NCI-H1436 (cell line): ENCODE measurements around the gene USP20.
"Not testable (repeated sequence)": the region's sequence is repeated elsewhere in the genome, so short reads cannot be mapped to it uniquely, and the experiment has no call there.

Source experiments
- DNase-seq: peaks from one replicate; lab custom pipeline; 2025; lab: John Stamatoyannopoulos, UW

USP20 gene

DNA sequence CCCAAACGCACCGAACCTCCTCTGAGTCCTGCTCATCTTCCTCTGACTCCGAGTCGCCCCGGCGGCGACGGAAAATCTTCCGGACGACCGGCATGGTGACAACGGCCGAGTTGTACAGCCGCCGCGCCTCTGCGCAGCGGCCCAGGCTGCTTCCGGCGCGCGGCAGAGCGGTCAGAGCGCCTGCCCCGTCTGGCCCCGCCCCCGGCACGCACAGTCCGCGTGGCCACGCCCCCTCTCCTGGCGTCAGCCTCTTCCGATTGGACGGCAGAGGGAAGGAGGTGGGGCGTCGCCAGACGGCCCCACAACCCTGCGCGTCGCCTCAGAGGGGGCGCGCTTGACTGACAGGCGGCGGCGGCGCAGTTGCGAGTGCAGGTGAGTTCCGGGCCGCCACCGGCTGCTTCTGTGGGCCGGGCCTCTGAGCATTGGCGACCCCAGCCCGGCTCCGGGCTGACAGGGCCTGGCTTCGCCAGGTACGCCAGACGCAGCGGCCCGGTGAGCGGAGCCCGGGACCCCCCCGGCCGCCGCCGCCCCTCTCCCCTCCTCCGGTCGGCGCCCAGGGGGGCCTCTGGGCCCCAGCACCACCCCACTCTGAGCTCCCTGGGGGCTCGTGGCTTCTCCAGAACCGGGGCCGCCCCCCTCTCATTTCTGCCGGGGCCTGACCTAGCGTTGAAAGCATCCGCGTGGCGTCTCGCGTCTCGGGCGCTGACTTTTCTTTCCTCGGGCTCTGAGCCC is at the start of gene USP20, which contains the start of gene C9orf78:
Gene USP20, plus strand, starts transcription at position 331 of the 732 bp plus-strand sequence. CDS start 17,098 bp downstream, outside the sequence.
Gene C9orf78, minus strand, starts transcription at position 148 of the 732 bp plus-strand sequence. Its CDS starts 54 bp downstream, at position 94.
- peak; percentile 97 for DNase-seq

DNA sequence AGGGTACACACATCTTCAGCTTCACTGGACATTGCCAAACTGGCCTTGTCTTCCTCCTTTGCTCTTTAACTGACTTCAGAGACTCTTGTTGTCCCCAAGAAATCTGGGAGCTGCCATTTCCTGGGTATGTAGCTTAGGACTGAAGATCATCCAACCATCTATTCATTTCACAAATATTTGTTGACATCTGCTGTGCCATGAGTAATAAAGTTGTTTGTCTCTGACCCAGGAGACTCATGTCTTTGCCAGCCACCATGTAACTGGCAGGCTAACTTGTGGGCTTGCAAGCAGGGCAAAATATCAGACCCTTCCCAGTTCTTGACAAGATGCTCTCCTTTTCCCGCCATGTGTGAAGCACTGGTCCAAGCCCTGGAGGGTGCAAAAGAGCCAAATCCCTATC is 49.4 kb upstream of the USP20 start:
- no peak for DNase-seq

DNA sequence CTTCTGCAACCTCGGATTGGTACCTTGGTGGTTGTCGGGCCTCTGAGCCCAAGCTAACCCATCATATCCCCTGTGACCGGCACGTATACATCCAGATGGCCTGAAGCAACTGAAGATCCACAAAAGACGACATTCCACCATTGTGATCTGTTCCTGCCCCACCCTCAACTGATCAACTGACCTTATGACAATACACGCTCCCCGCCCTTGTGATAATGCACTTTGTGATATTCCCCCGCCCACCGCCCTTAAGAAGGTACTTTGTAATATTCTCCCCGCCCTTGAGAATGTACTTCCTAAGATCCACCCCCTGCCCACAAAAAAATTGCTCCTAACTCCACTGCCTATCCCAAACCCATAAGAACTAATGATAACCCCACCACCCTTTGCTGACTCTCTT is 48.8 kb upstream of the USP20 start:
- DNase-seq = no peak

DNA sequence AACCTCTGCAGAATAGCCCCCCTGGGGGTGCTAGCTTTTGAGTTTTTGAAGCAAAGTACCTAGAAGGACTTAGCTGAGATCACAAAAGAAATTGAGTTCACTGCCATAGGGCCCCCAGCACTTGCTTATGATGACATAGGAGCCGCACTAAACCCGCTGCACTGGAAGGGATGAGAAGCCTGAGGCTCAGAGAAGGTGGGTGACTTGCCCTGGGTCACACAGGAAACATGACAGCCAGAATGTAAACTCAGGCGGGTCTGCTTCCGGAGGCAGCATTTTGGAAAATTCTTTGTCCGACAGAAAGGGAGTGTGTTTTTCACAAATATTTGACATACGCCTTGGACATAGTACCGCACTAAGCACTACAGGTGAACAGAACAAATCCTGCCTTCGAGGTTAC is 40.7 kb upstream of the USP20 start:
- DNase-seq = no peak

DNA sequence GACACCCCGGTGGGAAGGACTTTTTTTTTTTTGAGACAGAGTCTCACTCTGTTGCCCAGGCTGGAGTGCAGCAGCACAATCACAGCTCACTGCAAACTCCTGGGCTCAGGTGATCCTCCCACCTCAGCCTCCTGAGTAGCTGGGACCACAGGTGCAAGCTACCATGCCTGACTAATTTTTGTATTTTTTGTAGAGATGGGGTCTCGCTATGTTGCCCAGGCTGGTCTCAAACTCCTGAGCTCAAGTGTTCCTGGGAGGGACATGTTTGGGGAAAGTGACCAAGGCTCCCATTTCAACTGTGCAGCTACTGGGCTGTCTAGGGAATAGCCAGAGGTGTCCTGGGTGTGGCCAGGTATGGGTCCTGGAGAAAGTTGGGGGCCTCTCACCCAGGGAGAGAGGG is 39.2 kb upstream of the USP20 start:
- DNase-seq = not testable (repeated sequence)

DNA sequence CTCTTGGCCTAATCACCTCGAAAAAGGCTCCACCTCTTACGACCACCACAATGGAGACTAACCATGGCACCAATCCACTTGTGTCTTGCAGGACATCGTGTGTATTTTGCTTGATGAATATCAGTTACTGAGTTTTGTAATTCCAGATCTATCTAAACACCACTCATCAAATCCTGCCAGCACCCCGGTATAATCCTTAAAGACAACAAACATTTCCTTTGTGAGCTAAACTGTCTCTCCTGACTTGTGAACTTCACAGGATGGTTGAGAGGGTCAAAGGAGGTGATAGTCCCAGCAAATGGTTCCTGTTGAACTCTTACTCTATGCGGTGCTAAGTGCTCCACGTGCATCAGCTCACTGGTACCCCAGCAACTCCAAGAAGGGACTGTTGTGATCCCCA is 36.3 kb upstream of the USP20 start:
- no peak for DNase-seq

DNA sequence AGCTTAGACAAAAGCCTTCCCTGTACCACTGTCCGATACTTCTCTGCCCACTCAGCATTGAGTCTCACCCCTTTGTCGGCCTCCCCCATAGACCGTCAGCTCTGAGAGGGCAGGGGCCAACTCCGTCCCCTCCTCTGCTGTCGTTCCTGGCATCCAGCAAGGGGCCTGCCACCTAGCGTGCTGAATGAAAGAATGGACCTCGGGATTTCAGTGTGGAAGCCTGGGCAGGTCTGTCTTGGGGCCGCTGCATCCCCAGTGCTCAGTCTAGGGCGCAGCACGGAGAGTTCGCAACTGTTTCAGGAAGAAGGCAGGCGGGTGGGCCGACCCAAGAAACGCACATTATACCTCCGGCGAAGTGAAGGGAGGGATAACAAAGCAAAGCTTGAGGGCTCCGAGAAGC is 33.8 kb upstream of the USP20 start:
- no peak for DNase-seq

DNA sequence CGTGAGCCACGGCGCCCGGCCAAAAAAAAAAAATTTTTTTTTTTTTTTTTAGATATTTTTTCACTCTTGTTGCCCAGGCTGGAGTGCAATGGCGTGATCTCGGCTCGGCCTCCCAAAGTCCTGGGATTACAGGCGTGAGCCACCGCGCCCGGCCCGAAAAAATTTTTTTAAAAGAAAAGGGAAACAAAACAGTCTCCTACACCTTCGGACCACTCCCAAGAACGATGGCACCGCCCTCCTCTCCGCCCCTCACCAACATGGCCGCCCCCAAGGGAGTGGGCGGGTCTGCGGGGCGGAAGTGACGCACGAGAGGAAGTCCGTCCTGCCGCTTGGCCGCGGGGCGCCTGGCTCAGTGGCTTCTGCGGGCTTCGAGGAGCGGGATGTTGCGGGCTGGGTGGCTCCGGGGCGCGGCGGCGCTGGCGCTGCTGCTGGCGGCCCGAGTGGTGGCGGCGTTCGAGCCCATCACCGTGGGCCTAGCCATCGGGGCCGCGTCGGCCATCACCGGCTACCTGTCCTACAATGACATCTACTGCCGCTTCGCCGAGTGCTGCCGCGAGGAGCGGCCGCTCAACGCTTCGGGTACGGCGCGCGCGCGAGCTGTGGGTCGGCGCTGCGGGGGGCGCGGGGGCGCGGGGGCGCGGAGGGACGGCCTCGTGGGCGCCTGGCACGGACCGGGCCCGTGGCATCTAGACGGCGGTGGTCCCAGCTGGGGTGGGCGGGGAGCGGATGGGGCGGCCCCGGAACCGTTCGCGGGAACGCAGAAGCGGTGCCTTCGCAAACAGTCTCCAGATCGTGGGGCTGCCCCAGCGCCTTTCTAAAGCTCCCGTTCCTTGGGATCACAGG is 32.2 kb upstream of the USP20 start, which contains the start of gene TOR1B:
Gene TOR1B, plus strand, starts transcription at position 352 of the 843 bp plus-strand sequence. Its CDS starts 29 bp downstream, at position 381.
- peak; percentile 93 for DNase-seq

DNA sequence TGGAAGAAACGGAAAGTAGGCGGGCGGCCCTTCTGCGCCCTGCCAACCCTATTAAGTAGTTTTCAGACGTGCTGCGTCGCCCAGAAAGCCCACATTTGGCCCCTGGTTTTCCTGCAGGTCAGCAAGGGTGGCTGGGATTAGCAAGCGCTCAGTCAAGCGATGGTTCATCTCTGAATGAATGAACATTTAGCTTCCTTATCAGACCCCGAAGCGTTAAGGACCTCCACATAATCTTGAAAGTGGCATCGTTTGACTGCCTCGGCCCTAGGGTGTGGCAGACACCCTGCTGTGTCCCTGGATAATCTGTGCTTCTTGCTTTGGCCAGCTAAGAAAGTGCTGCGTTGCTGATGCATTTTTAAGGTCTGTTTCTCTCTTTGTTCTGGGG is 31.6 kb upstream of the USP20 start:
- no peak for DNase-seq

DNA sequence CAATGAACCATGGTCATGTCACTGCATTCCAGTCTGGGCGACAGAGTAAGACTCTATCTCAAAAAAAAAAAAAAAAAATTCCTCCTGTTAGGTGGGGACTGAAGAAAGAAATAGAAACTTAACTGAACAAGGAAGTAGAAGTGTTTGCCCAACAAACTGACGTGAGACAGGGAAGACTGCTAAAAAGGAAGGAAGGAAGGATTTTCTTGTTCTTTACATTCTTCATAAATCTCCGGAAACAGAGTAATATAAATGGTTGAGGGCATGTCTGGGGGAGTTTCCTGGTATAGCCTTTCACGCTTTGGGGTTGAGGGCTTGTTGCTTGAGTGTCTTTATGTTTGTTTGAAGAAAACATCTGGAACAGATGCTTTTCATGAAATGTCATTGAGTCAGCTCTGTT is 29.2 kb upstream of the USP20 start:
- DNase-seq = no peak

DNA sequence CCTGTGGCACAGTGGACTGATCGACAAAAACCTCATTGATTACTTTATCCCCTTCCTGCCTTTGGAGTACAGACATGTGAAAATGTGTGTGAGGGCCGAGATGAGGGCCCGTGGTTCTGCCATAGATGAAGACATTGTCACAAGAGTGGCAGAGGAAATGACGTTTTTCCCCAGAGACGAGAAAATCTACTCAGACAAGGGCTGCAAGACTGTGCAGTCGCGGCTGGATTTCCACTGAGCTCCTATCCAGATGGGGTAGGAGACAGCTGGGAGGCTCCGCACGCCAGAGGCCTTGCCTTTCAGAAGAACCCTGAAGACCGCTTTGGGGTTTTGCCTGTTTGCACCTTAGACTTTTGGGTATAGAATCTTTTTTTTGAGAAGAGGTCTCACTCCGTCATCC is 25.9 kb upstream of the USP20 start:
- no peak for DNase-seq

DNA sequence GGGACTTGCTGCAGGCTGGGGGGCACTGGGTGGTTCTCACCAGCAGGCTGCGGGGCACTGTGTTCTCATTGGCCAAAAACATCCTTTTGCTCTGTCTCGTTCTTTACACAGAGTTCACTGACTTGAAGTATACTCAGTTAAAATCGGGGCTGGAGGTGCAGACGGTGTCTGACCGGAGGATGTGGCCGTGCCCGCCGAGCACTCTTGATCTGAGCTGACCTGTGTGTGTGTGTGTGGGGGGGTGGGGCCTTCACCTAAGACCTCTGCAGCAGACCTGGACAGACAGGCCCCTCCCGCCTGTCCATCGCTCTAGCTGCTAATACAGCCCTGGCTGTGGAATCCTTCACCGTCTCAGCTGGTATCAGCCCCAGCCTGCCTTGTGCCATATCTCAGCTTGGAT is 25.1 kb upstream of the USP20 start:
- no peak for DNase-seq

DNA sequence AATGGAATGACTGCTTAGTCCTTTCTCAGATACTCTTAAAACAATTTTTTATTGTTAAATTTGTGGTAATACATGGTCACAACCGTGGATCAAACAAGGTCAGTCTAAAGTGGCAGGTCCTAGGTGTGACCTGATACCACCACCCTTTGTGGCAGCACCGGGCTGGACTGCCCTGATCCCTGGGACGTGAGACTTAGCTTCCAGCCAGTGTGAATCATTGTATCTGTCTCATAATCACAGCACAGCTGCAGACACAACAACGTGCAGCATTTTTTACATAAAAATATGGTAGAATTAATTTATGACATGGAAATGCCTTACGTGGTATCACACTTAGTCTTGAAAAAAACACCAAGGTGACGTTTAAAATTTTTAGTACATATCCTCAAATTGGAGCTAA is 24.5 kb upstream of the USP20 start:
- DNase-seq = no peak

DNA sequence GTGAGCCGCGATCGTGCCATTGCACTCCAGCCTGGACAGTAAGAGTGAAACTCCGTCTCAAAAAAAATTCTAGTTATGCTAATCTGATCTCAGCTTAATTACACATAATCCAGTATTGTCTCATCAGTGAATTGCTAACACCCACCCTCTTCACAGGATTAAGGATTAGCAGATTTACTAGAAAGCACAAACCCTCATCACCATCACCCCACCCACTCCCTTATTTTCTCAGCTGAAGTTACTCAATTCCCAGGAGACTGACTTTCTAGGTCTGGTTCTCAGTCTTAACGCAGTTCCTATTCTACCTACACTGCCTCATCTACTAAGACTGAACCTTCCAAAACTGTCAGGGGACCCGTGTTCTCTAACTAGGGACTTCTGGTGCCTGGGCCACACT is 23.3 kb upstream of the USP20 start:
- no peak for DNase-seq

DNA sequence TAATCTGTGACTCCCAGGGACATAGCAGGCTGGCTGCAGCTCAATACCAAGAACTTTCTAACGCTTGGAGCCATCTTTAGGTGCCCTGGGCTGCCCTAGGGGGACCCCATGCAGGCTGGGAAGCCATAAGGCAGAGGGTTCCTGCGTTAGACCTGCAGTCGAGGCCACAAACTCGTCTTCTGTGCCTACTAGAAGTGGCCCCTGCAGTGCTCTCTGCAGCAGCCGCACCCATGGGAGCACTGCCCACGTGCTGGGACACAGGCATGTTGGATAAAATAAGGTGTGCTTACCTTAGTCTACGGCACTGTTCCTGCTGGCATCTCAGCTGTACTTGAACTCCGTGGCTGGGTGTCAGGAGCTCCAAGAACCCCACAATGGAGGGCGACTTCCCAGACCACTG is 22.9 kb upstream of the USP20 start:
- DNase-seq = no peak

DNA sequence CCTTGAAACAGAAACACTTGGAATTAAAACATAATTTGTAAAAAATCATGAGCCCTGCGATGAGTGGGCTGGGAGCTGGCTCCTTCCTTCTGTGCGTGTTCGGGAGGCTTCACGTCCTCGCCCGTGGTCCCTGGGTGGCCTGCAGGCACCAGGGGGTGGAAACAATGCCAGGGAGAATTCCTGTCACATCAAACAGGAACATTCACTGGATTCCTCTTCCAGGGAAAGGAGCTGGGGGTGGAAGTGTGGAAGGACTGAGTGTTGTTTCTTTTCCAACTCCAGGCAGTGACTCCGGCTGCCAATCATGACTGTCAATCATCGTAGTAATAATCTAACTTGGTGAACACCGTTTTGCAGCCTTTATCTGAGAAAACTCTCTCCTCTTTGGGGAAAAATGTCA is 21.6 kb upstream of the USP20 start:
- DNase-seq = no peak

DNA sequence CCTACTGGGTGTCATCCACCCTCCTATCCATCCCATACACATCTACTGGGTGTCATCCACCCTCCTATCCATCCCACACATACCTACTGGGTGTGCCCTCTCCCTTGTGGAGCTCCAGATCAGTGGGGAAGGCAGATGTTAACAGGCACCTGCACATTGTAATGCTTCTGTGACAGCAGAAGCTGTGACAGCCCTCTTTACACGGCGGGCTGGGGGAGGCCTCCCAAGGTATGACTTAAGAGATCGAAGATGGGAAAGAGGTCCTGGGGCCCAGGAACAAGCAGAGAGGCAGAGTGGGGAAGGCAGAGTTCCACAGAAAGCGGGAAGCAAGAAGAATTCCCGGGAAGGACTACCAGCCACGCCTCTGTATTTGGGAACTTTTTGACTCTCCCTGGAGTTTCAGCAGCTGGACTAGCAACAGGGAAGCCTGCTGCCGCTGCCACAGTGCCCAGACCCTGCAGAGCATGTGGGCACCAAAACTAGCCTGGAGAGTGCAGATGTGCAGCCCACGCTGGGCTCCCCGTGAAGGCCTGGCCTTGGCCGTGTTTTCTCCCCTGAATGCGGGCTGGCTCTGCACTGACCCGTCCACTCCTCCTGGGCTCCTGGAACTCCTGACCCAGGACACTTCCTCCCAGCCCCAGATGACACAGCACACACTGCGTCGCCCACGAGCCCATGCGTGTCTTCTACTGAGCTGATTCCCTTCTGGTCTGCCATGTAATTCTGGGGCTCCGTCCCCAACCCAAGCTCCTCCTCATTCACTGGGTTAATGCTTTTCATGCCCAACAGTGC is 20.6 kb upstream of the USP20 start:
- DNase-seq = no peak

DNA sequence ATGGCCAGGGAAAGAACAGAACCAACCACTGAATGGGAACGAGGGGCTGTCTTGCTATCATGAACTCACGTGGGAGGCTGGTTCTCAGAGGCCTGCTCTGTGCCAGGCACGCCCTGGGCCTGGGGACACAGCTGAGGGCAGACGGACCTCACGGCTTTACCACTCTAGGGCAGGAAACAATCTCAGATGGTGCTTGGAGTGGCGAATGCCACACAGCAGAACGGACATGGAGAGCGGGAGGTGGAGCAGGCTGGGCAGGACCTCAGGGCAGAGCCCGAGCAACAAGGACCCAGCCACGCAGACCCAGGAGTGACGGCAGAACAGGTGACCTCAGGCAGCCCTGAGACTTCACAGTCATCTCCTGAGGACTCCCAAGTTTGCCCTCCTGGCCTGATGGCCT is 20.0 kb upstream of the USP20 start:
- DNase-seq = no peak

DNA sequence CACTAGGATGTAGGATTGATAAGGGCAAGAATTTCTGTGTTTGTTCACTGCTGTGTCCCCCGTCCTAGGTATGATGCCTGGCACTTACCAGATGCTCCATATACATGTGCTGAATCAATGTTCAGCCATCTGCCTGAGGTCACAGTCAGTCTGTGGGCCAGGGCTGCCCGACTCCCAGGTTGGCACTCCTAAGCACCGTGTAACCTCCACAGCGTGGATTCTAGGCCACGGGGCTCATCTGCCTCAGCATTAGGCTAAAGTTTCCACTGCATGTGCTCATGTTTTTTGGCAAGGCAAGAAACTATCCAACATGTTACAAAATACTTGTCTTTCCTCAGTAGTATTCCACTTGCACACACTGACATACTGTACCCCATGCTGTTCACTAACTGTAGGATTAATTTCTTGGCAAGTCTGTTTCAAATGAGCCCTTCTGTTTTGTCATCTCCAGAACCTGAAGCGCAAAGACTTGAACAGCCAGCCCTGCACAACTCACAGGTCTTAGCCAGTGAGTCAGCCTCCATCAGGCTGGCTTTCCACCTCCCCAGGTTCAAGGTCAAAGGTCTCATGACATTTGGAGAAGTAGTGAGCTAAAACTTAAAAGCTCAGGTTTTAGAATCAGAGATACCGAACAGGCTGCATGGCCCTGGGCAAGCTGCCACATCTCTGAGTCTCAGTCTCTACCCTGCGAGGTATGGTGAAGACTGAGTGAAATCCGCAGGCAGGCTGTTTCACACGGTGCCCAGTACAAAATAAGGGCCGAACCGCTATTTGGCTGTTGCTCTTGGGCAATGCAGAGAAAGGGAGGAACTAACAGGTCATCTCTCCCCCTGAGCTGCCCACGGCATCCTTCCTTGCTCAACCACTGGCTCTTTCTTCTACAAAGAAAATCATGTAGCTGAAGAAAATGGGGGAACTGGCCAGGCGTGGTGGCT is 18.5 kb upstream of the USP20 start:
- no peak for DNase-seq

DNA sequence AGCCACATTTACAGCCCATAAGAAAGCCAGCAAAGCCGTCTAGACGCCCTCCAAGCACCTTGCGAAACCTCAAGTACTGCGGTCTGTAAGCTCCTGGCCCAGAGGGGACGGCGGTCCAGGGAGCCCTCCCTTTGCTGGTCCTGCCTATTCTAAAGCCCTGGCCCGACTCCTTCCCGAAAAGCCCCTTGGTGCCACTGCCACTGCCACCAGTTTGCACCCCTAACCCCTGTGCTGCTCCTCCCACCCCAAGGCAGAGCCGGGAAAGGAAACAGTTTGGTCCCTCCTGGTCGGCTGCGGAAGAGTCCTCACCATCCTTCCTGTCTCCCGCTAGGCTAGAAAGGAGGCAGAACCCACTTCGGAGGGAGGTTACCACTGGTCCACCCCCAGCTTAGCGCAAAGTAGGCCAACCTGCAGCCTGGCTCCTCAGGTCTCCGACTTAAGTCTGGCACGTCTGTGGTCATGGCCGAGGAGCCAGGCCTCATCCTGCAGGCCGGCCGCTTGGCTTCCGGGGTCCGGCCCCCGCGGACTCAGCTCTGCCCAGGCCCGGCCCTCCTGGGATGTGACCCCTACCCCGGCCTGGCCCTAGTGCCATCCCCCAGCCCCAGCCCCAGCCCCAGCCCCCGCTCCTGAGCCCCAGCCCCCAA is 12.2 kb upstream of the USP20 start:
- no peak for DNase-seq

DNA sequence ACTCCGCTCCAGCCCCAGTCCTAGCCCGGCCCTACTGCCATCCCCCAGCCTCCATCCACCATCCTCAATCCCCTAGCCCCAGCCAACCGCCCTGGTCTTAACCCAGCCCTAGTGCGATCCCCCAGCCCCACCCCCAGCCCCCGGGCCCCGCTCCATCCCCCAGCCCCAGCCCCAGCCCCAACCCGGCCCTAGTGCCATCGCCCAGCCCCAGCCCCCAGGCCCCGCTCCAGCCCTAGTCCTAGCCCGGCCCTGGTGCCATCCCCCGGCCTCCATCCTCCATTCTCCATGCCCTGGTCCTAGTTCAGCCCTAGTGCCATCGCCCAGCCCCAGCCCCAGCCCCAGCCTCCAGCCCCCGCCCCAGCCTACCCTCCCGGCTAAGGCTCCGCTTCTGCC is 11.7 kb upstream of the USP20 start:
- DNase-seq = no peak
